Caco-2 (cell line): ENCODE measurements around the gene ABCG5. TPM values are rescaled to one million over a fixed set of nuclear protein-coding genes. Genes with fewer than 3 reads are reported as not detected.

ENCODE experiments used
- BruUV-seq: library from RNA; stranded (reverse); fragments of 400-500 nt; replicated peaks from 2 replicates; lab custom pipeline; 2021; lab: Mats Ljungman, UMichigan
- CTCF ChIA-PET: fragments of 300-600 bp; sonication (Branson Sonifier 250); formaldehyde crosslinking; loops from one replicate; lab custom pipeline; 2022; ENCODE audit warnings: antibody characterized with exemption; lab: Charles Lee
- POLR2A ChIA-PET: fragments of 300-600 bp; sonication (Branson Sonifier 250); formaldehyde crosslinking; loops from one replicate; lab custom pipeline; 2022; ENCODE audit warnings: antibody characterized with exemption; lab: Charles Lee
- DNase-seq, 2 experiments: peaks; one replicate each; pipeline versions ENCODE4 v3.0.0 to v3.0.0-alpha.2; 2020 to 2022
- H3K27me3 ChIP-seq: replicated peaks from 2 replicates; pipeline ENCODE4 v1.6.0; 2011; ENCODE audit warnings: low read length; ENCODE audit not compliant: control insufficient read depth, insufficient read depth
- H3K36me3 ChIP-seq: 2 replicates; pipeline ENCODE4 v1.5.1; 2011; ENCODE audit warnings: low read length; ENCODE audit not compliant: control insufficient read depth, insufficient read depth
- H3K4me1 ChIP-seq: fragments of 250-450 bp; sonication (Bioruptor Pico); 2 replicates; pipeline ENCODE4 v1.5.1; 2020; ENCODE audit warnings: mild to moderate bottlenecking
- H3K4me3 ChIP-seq: 2 replicates; pipeline ENCODE4 v1.5.1; 2011; ENCODE audit warnings: low read depth, mild to moderate bottlenecking, control low read depth, low read length
- H3K9me3 ChIP-seq: fragments of 250-450 bp; sonication (Bioruptor Pico); 2 replicates; pipeline ENCODE4 v1.5.1; 2020; ENCODE audit warnings: mild to moderate bottlenecking, moderate library complexity
- H3K27ac Mint-ChIP-seq: one replicate; pipeline ENCODE4 v1.8.0; 2022; ENCODE audit warnings: mixed read lengths; ENCODE audit not compliant: unreplicated experiment
- H3K27me3 Mint-ChIP-seq: one replicate; pipeline ENCODE4 v1.8.0; 2022; ENCODE audit warnings: mixed read lengths; ENCODE audit not compliant: insufficient read depth, unreplicated experiment
- H3K36me3 Mint-ChIP-seq: one replicate; pipeline ENCODE4 v1.8.0; 2022; ENCODE audit warnings: mild to moderate bottlenecking, mixed read lengths; ENCODE audit not compliant: insufficient read depth, unreplicated experiment
- H3K4me1 Mint-ChIP-seq: one replicate; pipeline ENCODE4 v1.8.0; 2022; ENCODE audit warnings: low read depth, mixed read lengths; ENCODE audit not compliant: unreplicated experiment
- H3K4me3 Mint-ChIP-seq: one replicate; pipeline ENCODE4 v1.8.0; 2022; ENCODE audit warnings: mild to moderate bottlenecking, moderate library complexity, mixed read lengths; ENCODE audit not compliant: unreplicated experiment
- H3K9me3 Mint-ChIP-seq: one replicate; pipeline ENCODE4 v1.8.0; 2022; ENCODE audit warnings: mixed read lengths; ENCODE audit not compliant: unreplicated experiment
- intact Hi-C: fragments of 100-400 bp; cut with micrococcal nuclease; formaldehyde crosslinking; loops from one replicate; pipeline ENCODE4 v1.10.0; 2022; ENCODE audit not compliant: unreplicated experiment
- total RNA-seq: library from RNA; stranded (reverse); gene quantifications from 2 replicates; pipeline ENCODE4 v1.2.3, GENCODE V29; 2022
- TF ChIP-seq, protein P1 (sequence below), 2 experiments: fragments of 200-600 bp in 1 of 2; IDR thresholded peaks; 1 replicate in 1 of 2; 2 replicates in 1 of 2; pipeline versions ENCODE4 v1.5.1 to v1.8.0; 2011 to 2022; ENCODE audit warnings: antibody characterized with exemption in 1 of 2, control low read depth in 1 of 2, inconsistent platforms in 1 of 2, low read depth in 1 of 2, low read length in 1 of 2, mild to moderate bottlenecking in 1 of 2, moderate library complexity in 1 of 2; ENCODE audit not compliant: insufficient read depth in 1 of 2, severe bottlenecking in 1 of 2, unreplicated experiment in 1 of 2

The ABCG5 gene
- total RNA-seq, 1 experiment from 2014 or later = not detected

DNA sequence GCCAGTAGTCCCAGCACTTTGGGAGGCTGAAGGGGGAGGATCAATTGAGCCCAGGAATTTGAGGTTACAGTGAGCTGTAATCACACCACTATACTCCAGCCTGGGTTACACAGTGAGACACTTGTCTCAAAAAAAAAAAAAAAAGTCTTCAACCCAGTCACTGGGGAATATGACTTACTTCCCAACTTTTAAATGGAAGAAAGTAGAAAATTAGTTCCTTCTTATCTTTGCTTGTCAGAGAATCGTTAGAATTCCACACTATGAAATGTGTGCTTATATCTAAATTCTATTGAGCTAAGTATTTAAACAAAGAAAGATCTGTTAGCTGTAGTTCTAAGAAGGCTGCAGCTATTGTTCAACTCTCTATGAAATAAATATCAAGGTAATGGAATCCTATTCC, 42.4 kb downstream of the ABCG5 start:
- H3K27me3 ChIP-seq = no peaks in the 10 kb centered on the region
- no peak overlapping the region for H3K4me3 Mint-ChIP-seq
- H3K9me3 Mint-ChIP-seq = no peaks in the 10 kb centered on the region
- ChIA-PET CTCF (no interaction called here), POLR2A (no interaction called here)
- no peak overlapping the region for H3K27ac Mint-ChIP-seq
- peaks cover 3% of the 10 kb centered on the region for H3K36me3 Mint-ChIP-seq
- H3K4me3 ChIP-seq = no peak overlapping the region
- H3K27me3 Mint-ChIP-seq = no peaks in the 10 kb centered on the region
- TF ChIP-seq, protein P1, sequence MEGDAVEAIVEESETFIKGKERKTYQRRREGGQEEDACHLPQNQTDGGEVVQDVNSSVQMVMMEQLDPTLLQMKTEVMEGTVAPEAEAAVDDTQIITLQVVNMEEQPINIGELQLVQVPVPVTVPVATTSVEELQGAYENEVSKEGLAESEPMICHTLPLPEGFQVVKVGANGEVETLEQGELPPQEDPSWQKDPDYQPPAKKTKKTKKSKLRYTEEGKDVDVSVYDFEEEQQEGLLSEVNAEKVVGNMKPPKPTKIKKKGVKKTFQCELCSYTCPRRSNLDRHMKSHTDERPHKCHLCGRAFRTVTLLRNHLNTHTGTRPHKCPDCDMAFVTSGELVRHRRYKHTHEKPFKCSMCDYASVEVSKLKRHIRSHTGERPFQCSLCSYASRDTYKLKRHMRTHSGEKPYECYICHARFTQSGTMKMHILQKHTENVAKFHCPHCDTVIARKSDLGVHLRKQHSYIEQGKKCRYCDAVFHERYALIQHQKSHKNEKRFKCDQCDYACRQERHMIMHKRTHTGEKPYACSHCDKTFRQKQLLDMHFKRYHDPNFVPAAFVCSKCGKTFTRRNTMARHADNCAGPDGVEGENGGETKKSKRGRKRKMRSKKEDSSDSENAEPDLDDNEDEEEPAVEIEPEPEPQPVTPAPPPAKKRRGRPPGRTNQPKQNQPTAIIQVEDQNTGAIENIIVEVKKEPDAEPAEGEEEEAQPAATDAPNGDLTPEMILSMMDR (IDR thresholded peaks at IDR 0.05; ENCODE audit: insufficient read depth in 1 of 2, low read depth in 1 of 2, low read length in 1 of 2, severe bottlenecking in 1 of 2, unreplicated experiment in 1 of 2) = no peak
- no peaks in the 10 kb centered on the region for H3K36me3 ChIP-seq
- DNase-seq = no peak
- no peaks in the 10 kb centered on the region for H3K4me1 Mint-ChIP-seq
- no peaks in the 10 kb centered on the region for H3K4me1 ChIP-seq
- intact Hi-C loops = no loop called here
- H3K9me3 ChIP-seq = no peaks in the 10 kb centered on the region
- BruUV-seq = no TSS peak

DNA sequence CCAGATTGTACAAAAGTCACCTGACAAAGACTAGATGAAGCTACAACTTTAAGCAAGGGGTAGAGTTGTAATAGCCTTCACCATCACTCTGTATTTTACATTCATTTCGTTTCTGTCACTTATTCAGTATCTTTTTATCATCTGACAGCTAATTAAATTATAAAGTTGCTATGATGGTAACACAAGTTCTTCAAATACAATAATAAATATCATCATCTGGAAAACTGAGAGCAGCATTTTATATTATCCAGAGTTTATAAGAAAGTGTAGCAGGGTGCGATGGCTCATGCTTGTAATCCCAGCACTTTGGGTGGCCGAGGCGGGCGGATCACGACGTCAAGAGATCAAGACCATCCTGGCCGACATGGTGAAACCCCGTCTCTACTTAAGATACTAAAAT, 43.7 kb downstream of the ABCG5 start:
- no peaks in the 10 kb centered on the region for H3K27me3 ChIP-seq
- ChIA-PET CTCF (no interaction called here), POLR2A (no interaction called here)
- no peak overlapping the region for H3K27ac Mint-ChIP-seq
- H3K4me3 ChIP-seq = no peak overlapping the region
- no peaks in the 10 kb centered on the region for H3K4me1 Mint-ChIP-seq
- no peaks in the 10 kb centered on the region for H3K9me3 ChIP-seq
- H3K27me3 Mint-ChIP-seq = no peaks in the 10 kb centered on the region
- H3K4me3 Mint-ChIP-seq = no peak overlapping the region
- no peak for DNase-seq
- no peaks in the 10 kb centered on the region for H3K9me3 Mint-ChIP-seq
- H3K36me3 Mint-ChIP-seq = no peaks in the 10 kb centered on the region
- BruUV-seq = no TSS peak
- H3K4me1 ChIP-seq = no peaks in the 10 kb centered on the region
- no peaks in the 10 kb centered on the region for H3K36me3 ChIP-seq
- TF ChIP-seq, protein P1 (IDR thresholded peaks at IDR 0.05; ENCODE audit: insufficient read depth in 1 of 2, low read depth in 1 of 2, low read length in 1 of 2, severe bottlenecking in 1 of 2, unreplicated experiment in 1 of 2) = no peak
- intact Hi-C loops = no loop called here

DNA sequence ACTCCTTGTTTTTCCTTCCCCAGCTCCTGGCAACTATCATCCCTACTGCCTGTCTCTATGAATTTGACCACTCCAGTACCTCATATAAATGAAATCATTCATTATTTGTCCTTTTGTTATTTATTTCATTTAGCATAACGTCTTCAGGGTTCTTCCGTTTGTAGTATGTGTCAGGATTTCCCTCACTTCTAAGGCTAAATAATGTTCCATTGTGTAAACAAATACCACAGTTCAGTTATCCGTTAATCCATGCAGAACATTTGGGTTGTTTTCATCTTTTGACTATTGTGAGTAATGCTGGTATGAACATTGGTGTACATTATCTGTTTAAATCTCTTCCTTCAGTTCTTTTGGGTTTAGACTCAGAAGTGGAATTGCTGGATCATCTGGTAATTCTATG, 46.0 kb downstream of the ABCG5 start:
- intact Hi-C loops = no loop called here
- Mint-ChIP-seq H3K36me3 (no peaks in the 10 kb centered on the region), H3K4me1 (no peaks in the 10 kb centered on the region), H3K9me3 (no peaks in the 10 kb centered on the region), H3K27ac (no peak overlapping the region), H3K4me3 (no peak overlapping the region), H3K27me3 (no peaks in the 10 kb centered on the region)
- no peaks in the 10 kb centered on the region for H3K4me1 ChIP-seq
- POLR2A ChIA-PET = no interaction called here
- TF ChIP-seq, protein P1 (IDR thresholded peaks at IDR 0.05; ENCODE audit: insufficient read depth in 1 of 2, low read depth in 1 of 2, low read length in 1 of 2, severe bottlenecking in 1 of 2, unreplicated experiment in 1 of 2) = no peak
- no peak overlapping the region for H3K4me3 ChIP-seq
- no TSS peak for BruUV-seq
- CTCF ChIA-PET = no interaction called here
- no peaks in the 10 kb centered on the region for H3K36me3 ChIP-seq
- no peaks in the 10 kb centered on the region for H3K27me3 ChIP-seq
- H3K9me3 ChIP-seq = no peaks in the 10 kb centered on the region
- DNase-seq = no peak
